Esophagus muscularis mucosa (tissue), 4 donors: ENCODE measurements around the gene NEK2. TPM values are rescaled to one million over a fixed set of nuclear protein-coding genes. Genes with fewer than 3 reads are reported as not detected.

Experiments used
- DNase-seq: peaks from one replicate; pipeline ENCODE4 v3.0.0-alpha.2; 2017; ENCODE audit errors: extremely low spot score
- H3K27ac ChIP-seq, 4 donors: fragments of 200-600 bp; sonication (generic); replicated peaks in 1 of 4; 1 replicate in 3 of 4; 2 replicates in 1 of 4; pipeline ENCODE4 v1.5.1; 2016 to 2019; ENCODE audit warnings: mild to moderate bottlenecking in 1 of 4
- H3K27me3 ChIP-seq, 4 donors: fragments of 200-600 bp; sonication (generic); one replicate each; pipeline versions ENCODE4 v1.5.1 to v1.6.0; 2016 to 2019
- H3K36me3 ChIP-seq, 4 donors: fragments of 200-600 bp; sonication (generic); one replicate each; pipeline ENCODE4 v1.5.1; 2016 to 2019
- H3K4me1 ChIP-seq, 4 donors: fragments of 200-600 bp; sonication (generic); one replicate each; pipeline ENCODE4 v1.5.1; 2016 to 2019
- H3K4me3 ChIP-seq, 4 donors: fragments of 200-600 bp; sonication (generic); 1 replicate in 2 of 4; 2 replicates in 2 of 4; pipeline ENCODE4 v1.5.1; 2016 to 2019; ENCODE audit warnings: mild to moderate bottlenecking in 4 of 4, moderate library complexity in 1 of 4
- H3K9me3 ChIP-seq, 4 donors: fragments of 200-600 bp; sonication (generic); 1 replicate in 3 of 4; 2 replicates in 1 of 4; pipeline ENCODE4 v1.5.1; 2016 to 2019
- CTCF ChIP-seq, 3 experiments: fragments of 200-600 bp in 2 of 3; fragments of 450-650 bp in 1 of 3; sonication (generic) in 2 of 3; IDR thresholded peaks; one replicate each; pipeline ENCODE4 v1.5.1; 2017 to 2019; ENCODE audit warnings: antibody characterized with exemption in 3 of 3, mild to moderate bottlenecking in 2 of 3, moderate library complexity in 1 of 3
- EP300 ChIP-seq: sonication (generic); formaldehyde crosslinking; IDR thresholded peaks from one replicate; pipeline ENCODE4 v1.6.1; 2017; ENCODE audit warnings: antibody characterized with exemption
- POLR2A ChIP-seq: fragments of 450-650 bp; IDR thresholded peaks from one replicate; pipeline ENCODE4 v1.6.1; 2017; ENCODE audit warnings: antibody characterized with exemption, moderate library complexity, mild to moderate bottlenecking, low read depth
- POLR2AphosphoS5 ChIP-seq, 2 donors: sonication (generic); formaldehyde crosslinking; IDR thresholded peaks; one replicate each; pipeline ENCODE4 v1.6.1; 2017; ENCODE audit warnings: antibody characterized with exemption in 2 of 2
- WGBS: methylation state at CpG from one replicate; pipeline ENCODE4 v1.1.5; 2018; 5-methylcytosine and 5-hydroxymethylcytosine counted together
- intact Hi-C: fragments of 100-400 bp; cut with DNase I; formaldehyde crosslinking; loops from one replicate; pipeline ENCODE4 v1.15.1; 2023
- total RNA-seq, 4 donors: library from RNA; depleted of rRNA; stranded (reverse); fragments of >200 nt; gene quantifications; one replicate each; pipeline versions ENCODE4 v1.1.0 to v1.2.1, GENCODE V29; 2016

Gene NEK2
- total RNA-seq, 4 donors from 2014 or later: not detected

- Histone ChIP-seq H3K36me3 (no peaks in the 10 kb centered on the region), H3K27me3 (no peaks in the 10 kb centered on the region), H3K4me1 (peaks cover 8 to 24% (median 21%) of the 10 kb centered on the region in 4 donors), H3K9me3 (no peaks in the 10 kb centered on the region), H3K27ac (no peak overlapping the region), H3K4me3 (no peak overlapping the region)
- DNase-seq: no peak
- 97% methylated on average over 6 of the region's 8 CpGs for WGBS
- intact Hi-C loops: no loop called here
- TF ChIP-seq CTCF (IDR thresholded peaks at IDR 0.05) (no peak), POLR2A (no peak), EP300 (no peak), POLR2AphosphoS5 (IDR thresholded peaks at IDR 0.05) (no peak)
These were observed 56.1 kb downstream of the NEK2 start for GRCh38 chr1:211619033-211619996.

GRCh38 chr1:211616965-211617297 lies 58.5 kb downstream of the NEK2 start:
- Histone ChIP-seq H3K9me3 (no peaks in the 10 kb centered on the region), H3K4me3 (no peak overlapping the region), H3K36me3 (no peaks in the 10 kb centered on the region), H3K27ac (peak overlapping the region; percentile 52 to 73 (median 61)), H3K4me1 (peaks cover 26 to 41% (median 38%) of the 10 kb centered on the region in 4 donors), H3K27me3 (no peaks in the 10 kb centered on the region)
- no peak for DNase-seq
- intact Hi-C loops: no loop called here
- no peak for TF ChIP-seq POLR2A
- no peak for TF ChIP-seq CTCF (IDR thresholded peaks at IDR 0.05)
- TF ChIP-seq EP300: no peak
- no peak for TF ChIP-seq POLR2AphosphoS5 (IDR thresholded peaks at IDR 0.05)
- WGBS: 80% methylated on average over 1 of the region's 5 CpGs

GRCh38 chr1:211616231-211616964 lies 59.0 kb downstream of the NEK2 start:
- H3K9me3 ChIP-seq: no peaks in the 10 kb centered on the region
- peaks cover 29 to 41% (median 39%) of the 10 kb centered on the region in 4 donors for H3K4me1 ChIP-seq
- no peak for DNase-seq
- H3K4me3 ChIP-seq: no peak overlapping the region
- no peaks in the 10 kb centered on the region for H3K27me3 ChIP-seq
- TF ChIP-seq EP300 (no peak), POLR2AphosphoS5 (IDR thresholded peaks at IDR 0.05) (peak; percentile 16 to 54)
- intact Hi-C loops: no loop called here
- 69% methylated on average over 6 of the region's 13 CpGs for WGBS
- H3K36me3 ChIP-seq: no peaks in the 10 kb centered on the region
- peak overlapping the region; percentile 52 to 73 (median 61) for H3K27ac ChIP-seq

GRCh38 chr1:211614615-211615014 lies 60.8 kb downstream of the NEK2 start:
- H3K4me3 ChIP-seq: no peak overlapping the region
- H3K9me3 ChIP-seq: no peaks in the 10 kb centered on the region
- peaks cover 37 to 49% (median 47%) of the 10 kb centered on the region in 4 donors for H3K4me1 ChIP-seq
- TF ChIP-seq CTCF (IDR thresholded peaks at IDR 0.05) (no peak), POLR2A (no peak), POLR2AphosphoS5 (IDR thresholded peaks at IDR 0.05) (no peak), EP300 (no peak)
- no peaks in the 10 kb centered on the region for H3K27me3 ChIP-seq
- no peak overlapping the region for H3K27ac ChIP-seq
- no peak for DNase-seq
- intact Hi-C loops: loop anchor here (5.0 kb wide), 1 partner anchor 37 kb away; the partner anchor contains the start of gene SLC30A1
- WGBS: 94% methylated on average over 9 of the region's 11 CpGs
- no peaks in the 10 kb centered on the region for H3K36me3 ChIP-seq

- Histone ChIP-seq H3K9me3 (no peaks in the 10 kb centered on the region), H3K4me1 (peaks cover 37 to 52% (median 49%) of the 10 kb centered on the region in 4 donors), H3K36me3 (no peaks in the 10 kb centered on the region), H3K27me3 (no peaks in the 10 kb centered on the region), H3K4me3 (no peak overlapping the region), H3K27ac (peak overlapping the region; percentile 73 to 79 (median 75))
- intact Hi-C loops: loop anchor here (5.0 kb wide), 1 partner anchor 37 kb away; the partner anchor contains the start of gene SLC30A1
- no peak for DNase-seq
- 71% methylated on average over 5 of the region's 5 CpGs for WGBS
- no peak for TF ChIP-seq EP300
- no peak for TF ChIP-seq POLR2AphosphoS5 (IDR thresholded peaks at IDR 0.05)
- no peak for TF ChIP-seq POLR2A
- TF ChIP-seq CTCF (IDR thresholded peaks at IDR 0.05): no peak
These were observed 61.5 kb downstream of the NEK2 start for GRCh38 chr1:211613951-211614350.
